ENCODE data around the gene SNPH.

SNPH gene

DNA sequence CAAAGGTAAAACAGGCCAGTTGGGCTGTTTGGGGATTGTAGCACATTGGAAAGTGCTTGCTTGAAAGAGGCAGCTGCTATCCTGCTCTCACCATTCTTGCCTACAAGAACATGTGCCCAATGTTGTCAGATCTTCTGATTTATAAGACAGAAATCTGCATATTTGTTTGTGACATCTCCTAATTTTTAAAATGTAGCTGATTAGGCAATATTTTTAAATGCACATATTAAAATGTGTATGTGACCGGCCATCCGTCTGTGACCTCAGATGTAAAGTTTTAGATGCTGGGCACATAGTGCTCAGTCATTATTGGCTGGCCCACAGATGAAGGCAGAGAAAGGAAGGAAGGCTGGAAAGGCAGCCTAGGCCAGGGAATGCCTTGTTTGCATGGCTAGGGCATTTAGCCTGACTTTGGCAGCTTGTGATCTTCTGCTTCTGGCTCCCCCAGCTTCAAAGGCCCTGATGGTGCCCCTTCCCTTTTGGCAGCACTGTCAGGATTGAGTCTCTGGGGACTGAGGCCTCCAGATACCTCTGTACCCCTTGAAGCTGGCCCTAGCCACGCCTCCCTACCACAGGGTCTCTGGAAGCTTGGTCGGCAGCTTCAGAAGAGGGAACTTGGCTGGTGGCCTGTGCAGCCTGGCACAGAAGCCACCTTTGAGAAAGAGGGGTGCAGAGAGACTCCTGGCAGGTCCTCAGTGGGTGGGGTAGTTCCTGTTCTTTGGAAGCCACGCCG lies 6.4 kb downstream of the SNPH start:
- no peak overlapping the region for H3K4me3 ChIP-seq (replicated peaks in 1 of 2; ENCODE audit: low read depth in 2 of 2, low read length in 2 of 2)
- no peak for DNase-seq (ENCODE audit: low read depth in 2 of 2)
- TF ChIP-seq, protein P1, sequence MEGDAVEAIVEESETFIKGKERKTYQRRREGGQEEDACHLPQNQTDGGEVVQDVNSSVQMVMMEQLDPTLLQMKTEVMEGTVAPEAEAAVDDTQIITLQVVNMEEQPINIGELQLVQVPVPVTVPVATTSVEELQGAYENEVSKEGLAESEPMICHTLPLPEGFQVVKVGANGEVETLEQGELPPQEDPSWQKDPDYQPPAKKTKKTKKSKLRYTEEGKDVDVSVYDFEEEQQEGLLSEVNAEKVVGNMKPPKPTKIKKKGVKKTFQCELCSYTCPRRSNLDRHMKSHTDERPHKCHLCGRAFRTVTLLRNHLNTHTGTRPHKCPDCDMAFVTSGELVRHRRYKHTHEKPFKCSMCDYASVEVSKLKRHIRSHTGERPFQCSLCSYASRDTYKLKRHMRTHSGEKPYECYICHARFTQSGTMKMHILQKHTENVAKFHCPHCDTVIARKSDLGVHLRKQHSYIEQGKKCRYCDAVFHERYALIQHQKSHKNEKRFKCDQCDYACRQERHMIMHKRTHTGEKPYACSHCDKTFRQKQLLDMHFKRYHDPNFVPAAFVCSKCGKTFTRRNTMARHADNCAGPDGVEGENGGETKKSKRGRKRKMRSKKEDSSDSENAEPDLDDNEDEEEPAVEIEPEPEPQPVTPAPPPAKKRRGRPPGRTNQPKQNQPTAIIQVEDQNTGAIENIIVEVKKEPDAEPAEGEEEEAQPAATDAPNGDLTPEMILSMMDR (IDR thresholded peaks at IDR 0.05; ENCODE audit: low read depth, low read length) = no peak

DNA sequence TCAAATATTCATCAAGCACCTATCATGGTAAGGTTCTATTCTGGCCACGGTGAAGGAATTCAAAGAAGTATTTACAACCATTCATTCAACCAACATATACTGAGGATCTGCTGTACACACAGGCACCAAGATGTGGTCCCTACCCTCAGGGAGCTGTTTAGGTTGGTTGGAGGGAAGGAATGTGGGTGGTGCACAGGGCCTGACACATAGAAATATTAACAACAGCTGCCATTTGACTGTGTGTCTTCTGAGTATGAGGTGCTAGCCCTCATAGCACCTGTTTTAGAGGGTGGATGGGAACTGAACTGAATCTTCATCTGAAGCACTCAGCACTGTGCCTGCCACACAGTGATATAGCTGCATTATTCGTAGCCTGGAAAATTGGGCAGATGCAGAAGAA lies 7.3 kb downstream of the SNPH start:
- H3K4me3 ChIP-seq (replicated peaks in 1 of 2; ENCODE audit: low read depth in 2 of 2, low read length in 2 of 2) = no peak overlapping the region
- TF ChIP-seq, protein P1 (IDR thresholded peaks at IDR 0.05; ENCODE audit: low read depth, low read length) = no peak
- no peak for DNase-seq (ENCODE audit: low read depth in 2 of 2)

DNA sequence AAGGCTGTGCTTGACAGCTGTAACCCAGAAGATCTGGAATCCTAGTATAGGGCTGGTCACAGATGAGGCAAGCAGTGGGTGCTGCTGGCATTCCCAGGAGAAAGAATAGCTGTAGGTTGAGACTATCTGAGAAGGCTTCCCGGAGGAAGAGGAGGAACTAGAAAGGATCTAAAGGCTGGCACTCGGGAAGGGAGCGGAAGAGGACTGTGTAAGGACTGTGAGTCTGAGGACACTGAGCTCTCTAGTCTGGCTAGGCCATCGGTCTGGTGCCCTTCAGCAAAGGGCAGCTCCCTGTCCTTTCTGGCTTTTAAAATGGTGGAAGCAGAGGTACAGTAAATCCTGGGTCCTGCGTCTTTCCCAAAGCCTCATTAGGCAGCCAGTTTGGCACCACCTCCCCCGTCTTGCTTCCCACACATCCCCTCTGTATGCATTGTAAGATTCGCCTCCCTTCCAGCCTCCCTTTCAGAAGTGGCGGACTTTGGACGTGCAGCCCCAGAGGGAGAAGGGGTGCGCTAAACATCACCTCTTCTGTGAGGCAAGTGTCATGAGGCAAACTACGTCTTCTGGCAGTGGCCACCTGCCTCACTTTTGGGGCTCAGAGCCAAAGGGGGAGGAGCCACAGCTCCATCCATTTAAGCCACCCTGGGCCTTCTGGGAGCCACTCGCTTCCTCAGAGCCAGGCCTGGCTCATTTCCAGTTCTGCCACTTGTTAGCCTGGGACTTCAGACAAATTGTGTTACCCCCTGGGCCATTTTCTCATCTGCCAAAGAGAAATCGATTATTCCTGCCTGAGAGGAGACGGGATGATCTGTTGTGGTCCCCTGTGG lies 8.6 kb downstream of the SNPH start:
- no peak for DNase-seq (ENCODE audit: low read depth in 2 of 2)
- no peak overlapping the region for H3K4me3 ChIP-seq (replicated peaks in 1 of 2; ENCODE audit: low read depth in 2 of 2, low read length in 2 of 2)
- TF ChIP-seq, protein P1 (IDR thresholded peaks at IDR 0.05; ENCODE audit: low read depth, low read length) = no peak

DNA sequence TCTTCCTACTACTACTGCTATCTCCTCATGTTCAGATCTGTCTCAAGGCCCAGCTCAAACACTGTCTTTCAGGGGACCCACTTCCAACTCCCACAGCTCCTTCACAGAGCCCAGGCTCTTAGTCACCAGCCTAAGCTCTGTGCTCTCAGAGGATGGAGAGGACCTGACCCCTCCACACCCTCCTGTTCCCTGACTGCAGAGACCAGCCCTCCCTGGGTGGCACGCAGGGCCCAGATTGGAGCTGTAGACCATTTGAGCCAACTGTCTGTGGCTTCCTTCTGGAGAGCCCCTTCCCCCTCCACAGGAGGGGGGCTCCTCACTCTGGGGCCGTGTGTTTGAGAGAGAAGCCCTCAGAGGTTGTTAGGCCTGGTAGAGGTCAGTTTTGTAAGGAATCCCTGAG lies 9.8 kb downstream of the SNPH start:
- no peak for DNase-seq (ENCODE audit: low read depth in 2 of 2)
- H3K4me3 ChIP-seq (replicated peaks in 1 of 2; ENCODE audit: low read depth in 2 of 2, low read length in 2 of 2) = no peak overlapping the region
- TF ChIP-seq, protein P1 (IDR thresholded peaks at IDR 0.05; ENCODE audit: low read depth, low read length) = no peak

DNA sequence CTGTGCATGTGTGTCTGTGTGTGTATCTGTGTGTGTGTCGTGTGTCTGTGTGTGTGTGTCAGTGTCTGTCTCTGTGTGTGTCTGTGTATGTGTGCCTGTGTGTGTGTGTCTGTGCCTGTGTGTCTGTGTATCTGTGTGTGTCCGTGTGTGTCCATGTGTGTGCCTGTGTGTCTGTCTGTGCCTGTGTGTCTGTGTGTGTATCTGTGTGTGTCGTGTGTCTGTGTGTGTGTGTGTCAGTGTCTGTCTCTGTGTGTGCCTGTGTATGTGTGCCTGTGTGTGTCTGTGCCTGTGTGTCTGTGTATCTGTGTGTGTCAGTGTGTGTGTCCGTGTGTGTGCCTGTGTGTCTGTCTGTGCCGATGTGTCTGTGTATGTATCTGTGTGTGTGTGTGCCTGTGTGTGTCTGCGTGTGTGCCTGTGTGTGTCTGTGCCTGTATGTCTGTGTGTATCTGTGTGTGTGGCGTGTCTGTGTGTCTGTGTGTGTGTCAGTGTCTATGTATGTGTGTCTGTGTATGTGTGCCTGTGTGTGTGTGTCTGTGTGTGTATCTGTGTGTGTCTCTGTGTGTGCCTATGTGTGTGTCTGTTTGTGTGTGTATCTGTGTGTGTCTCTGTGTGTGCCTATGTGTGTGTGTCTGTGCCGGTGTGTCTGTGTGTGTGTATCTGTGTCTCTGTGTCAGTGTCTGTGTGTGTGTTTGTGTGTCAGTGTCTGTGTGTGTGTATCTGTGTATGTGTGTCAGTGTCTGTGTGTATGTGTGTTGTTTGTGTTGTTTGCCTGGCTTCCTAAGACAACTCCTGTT lies 11.6 kb downstream of the SNPH start:
- TF ChIP-seq, protein P1 (IDR thresholded peaks at IDR 0.05; ENCODE audit: low read depth, low read length) = no peak
- DNase-seq (ENCODE audit: low read depth in 2 of 2) = no peak
- H3K4me3 ChIP-seq (replicated peaks in 1 of 2; ENCODE audit: low read depth in 2 of 2, low read length in 2 of 2) = no peak overlapping the region

DNA sequence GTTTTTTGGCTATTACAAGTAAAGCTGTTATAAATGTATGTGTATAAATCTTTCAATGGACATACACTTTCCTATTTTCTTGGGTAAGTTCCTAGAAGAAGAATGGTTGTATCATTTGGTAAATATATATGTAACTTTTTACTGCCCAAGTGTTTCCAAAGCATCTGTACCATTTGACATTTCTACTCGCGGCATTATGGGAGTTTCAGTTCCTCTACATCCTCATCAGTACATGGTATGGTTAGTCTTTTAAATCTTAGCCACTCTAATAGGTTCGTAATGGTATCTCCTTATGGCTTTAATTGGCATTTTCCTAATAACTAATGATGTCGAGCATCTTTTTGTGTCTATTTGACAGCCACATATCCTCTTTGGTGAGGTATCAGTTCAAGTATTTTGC lies 12.9 kb downstream of the SNPH start:
- no peak overlapping the region for H3K4me3 ChIP-seq (replicated peaks in 1 of 2; ENCODE audit: low read depth in 2 of 2, low read length in 2 of 2)
- TF ChIP-seq, protein P1 (IDR thresholded peaks at IDR 0.05; ENCODE audit: low read depth, low read length) = no peak
- DNase-seq (ENCODE audit: low read depth in 2 of 2) = no peak

Measured in cardiac fibroblast (primary cell).